ENCODE results near the gene B3GALNT2.

The B3GALNT2 gene

GRCh38 chr1:235409042-235409820 is 95.0 kb downstream of the B3GALNT2 start:
- DNase-seq (ENCODE audit: low spot score), result no peak

GRCh38 chr1:235408503-235408960 is 95.7 kb downstream of the B3GALNT2 start:
- DNase-seq (ENCODE audit: low spot score), result no peak

GRCh38 chr1:235407419-235407818 is 96.8 kb downstream of the B3GALNT2 start:
- DNase-seq (ENCODE audit: low spot score), result no peak

GRCh38 chr1:235404190-235404589 is 100.1 kb downstream of the B3GALNT2 start:
- DNase-seq (ENCODE audit: low spot score), result no peak

- DNase-seq (ENCODE audit: low spot score), result no peak
Measured at GRCh38 chr1:235403593-235403992, 100.7 kb downstream of the B3GALNT2 start.

- DNase-seq (ENCODE audit: low spot score), result no peak
Measured at GRCh38 chr1:235402457-235403200, 101.6 kb downstream of the B3GALNT2 start.

GRCh38 chr1:235401251-235401650 is 103.0 kb downstream of the B3GALNT2 start:
- no peak for DNase-seq (ENCODE audit: low spot score)
